ENCODE data around the gene ELL2.

GRCh38 chr5:95835682-95836385 lies 125.8 kb downstream of the ELL2 start:
- TF ChIP-seq POLR2A (IDR thresholded peaks at IDR 0.05) (no peak), CTCF (IDR thresholded peaks at IDR 0.05) (no peak), EP300 (IDR thresholded peaks at IDR 0.05) (peak in 1 of 2 donors; percentile 44)
